HepG2 (cell line): Measurements from ENCODE around the gene AGAP1. TPM values are rescaled to one million over a fixed set of nuclear protein-coding genes. Genes with fewer than 3 reads are reported as not detected.

Experiments used
- ATAC-seq: fragments of 200-7000 bp; cut with Tn5 transposase; 3 replicates; pipeline ENCODE4 v1.9.1; 2020; ENCODE audit warnings: mild to moderate bottlenecking, moderate library complexity
- BruUV-seq: library from RNA; stranded (reverse); fragments of 400-500 nt; replicated peaks from 2 replicates; lab custom pipeline; 2021; lab: Mats Ljungman, UMichigan
- CTCF ChIA-PET: fragments of 300-600 bp; formaldehyde crosslinking; extraction: SDS; loops from one replicate; lab custom pipeline; 2021; ENCODE audit warnings: low total read pairs, inconsistent platforms, low intra/inter-chr PET ratio; lab: Yijun Ruan, JAX
- POLR2A ChIA-PET: fragments of 350-600 bp; sonication (Branson Sonifier 250); formaldehyde crosslinking; loops from one replicate; lab custom pipeline; 2020; ENCODE audit warnings: antibody characterized with exemption, inconsistent platforms; lab: Yijun Ruan, JAX
- DNase-seq: peaks from one replicate; pipeline ENCODE4 v3.0.0-alpha.2; 2015; ENCODE audit warnings: low spot score
- FAIRE-seq: peaks from 3 replicates; lab custom pipeline; 2011; peaks lifted over from hg19 to GRCh38; lab: Jason Lieb, UNC
- H2AFZ ChIP-seq: one replicate; pipeline ENCODE4 v1.6.1; 2011; ENCODE audit warnings: low read length, inconsistent platforms
- H3K27ac ChIP-seq: fragments of 300-600 bp; 3 replicates; pipeline ENCODE4 v1.8.0; 2011; ENCODE audit warnings: mixed run types, mild to moderate bottlenecking, mixed read lengths, low read length, inconsistent platforms; ENCODE audit not compliant: insufficient read depth; ENCODE audit errors: extremely low read length
- H3K27me3 ChIP-seq, 2 experiments: fragments of 200-600 bp in 1 of 2; 2 replicates in 1 of 2; 3 replicates in 1 of 2; pipeline versions ENCODE4 v1.6.0 to v1.8.0; 2011; ENCODE audit warnings: low read length in 2 of 2, mild to moderate bottlenecking in 2 of 2, moderate library complexity in 2 of 2, inconsistent platforms in 1 of 2; ENCODE audit not compliant: insufficient read depth in 2 of 2, control insufficient read depth in 1 of 2
- H3K36me3 ChIP-seq, 2 experiments: fragments of 200-600 bp in 1 of 2; replicated peaks in 1 of 2; 2 replicates in 1 of 2; 3 replicates in 1 of 2; pipeline versions ENCODE4 v1.5.1 to v1.8.0; 2011; ENCODE audit warnings: low read length in 2 of 2, inconsistent platforms in 1 of 2; ENCODE audit not compliant: insufficient read depth in 2 of 2, control insufficient read depth in 1 of 2
- H3K4me1 ChIP-seq: 2 replicates; pipeline ENCODE4 v1.5.1; 2012; ENCODE audit warnings: low read length, inconsistent platforms; ENCODE audit not compliant: insufficient read depth
- H3K4me2 ChIP-seq: 2 replicates; pipeline ENCODE4 v1.6.0; 2011; ENCODE audit warnings: low read depth, low read length, inconsistent platforms
- H3K4me3 ChIP-seq, 3 experiments: fragments of 200-600 bp in 1 of 3; sonication (generic), shearing (Covaris generic) in 1 of 3; replicated peaks in 1 of 3; 2 replicates each; pipeline ENCODE4 v1.5.1; 2011 to 2016; ENCODE audit warnings: low read length in 3 of 3, inconsistent platforms in 2 of 3, low read depth in 2 of 3, mild to moderate bottlenecking in 2 of 3, control low read depth in 1 of 3, mixed read lengths in 1 of 3; ENCODE audit not compliant: insufficient read depth in 1 of 3
- H3K79me2 ChIP-seq: one replicate; pipeline ENCODE4 v1.6.1; 2011; ENCODE audit warnings: low read length, inconsistent platforms; ENCODE audit not compliant: insufficient read depth
- H3K9ac ChIP-seq: 2 replicates; pipeline ENCODE4 v1.6.0; 2011; ENCODE audit warnings: mild to moderate bottlenecking, low read depth, low read length, inconsistent platforms; ENCODE audit not compliant: insufficient read depth
- H3K9me3 ChIP-seq: 2 replicates; pipeline ENCODE4 v1.5.1; 2012; ENCODE audit warnings: mild to moderate bottlenecking, low read length
- H4K20me1 ChIP-seq: 2 replicates; pipeline ENCODE4 v1.6.0; 2011; ENCODE audit warnings: inconsistent platforms, mild to moderate bottlenecking, low read length, moderate library complexity; ENCODE audit not compliant: insufficient read depth
- ARNT ChIP-seq: fragments of 450-650 bp; IDR thresholded peaks from 2 replicates; pipeline ENCODE4 v1.6.1; 2017
- CCAR2 ChIP-seq: fragments of 200-400 bp; formaldehyde crosslinking; optimal IDR thresholded peaks from 2 replicates; pipeline ENCODE3; 2018; ENCODE audit warnings: low read depth, mild to moderate bottlenecking, low read length, moderate library complexity
- HDAC1 ChIP-seq: sonication (generic); formaldehyde crosslinking; IDR thresholded peaks from 2 replicates; pipeline ENCODE4 v1.5.1; 2020; ENCODE audit warnings: mild to moderate bottlenecking, missing genetic modification reagents
- ZBTB38 ChIP-seq: sonication (generic); formaldehyde crosslinking; IDR thresholded peaks from 2 replicates; pipeline ENCODE4 v1.5.1; 2020; ENCODE audit warnings: mild to moderate bottlenecking, missing genetic modification reagents
- ZNF891 ChIP-seq: sonication (generic); formaldehyde crosslinking; IDR thresholded peaks from 2 replicates; pipeline ENCODE4 v1.5.0; 2020; ENCODE audit warnings: mild to moderate bottlenecking, missing genetic modification reagents
- WGBS: methylation state at CpG from one replicate; pipeline ENCODE4 v1.1.6; 2017; ENCODE audit warnings: low lambda C conversion rate; 5-methylcytosine and 5-hydroxymethylcytosine counted together
- in situ Hi-C: cut with HindIII; loops from 2 replicates; pipeline ENCODE4 v1.10.0; 2017; ENCODE audit warnings: low pct_unique_long_range_greater_than_20kb; ENCODE audit not compliant: extremely low pct_ligation_motif_present
- intact Hi-C: fragments of 100-400 bp; cut with micrococcal nuclease; formaldehyde crosslinking; loops from one replicate; pipeline ENCODE4 v1.10.0; 2022; ENCODE audit not compliant: unreplicated experiment
- polyA plus RNA-seq, 8 experiments: library from polyadenylated mRNA; depleted of rRNA in 3 of 8; stranded (reverse) in 7 of 8; unstranded in 1 of 8; fragments of >200 nt; fragmentation: Illumina TruSeq in 4 of 8; extraction: Trizol in 4 of 8; gene quantifications; 2 replicates each; pipeline versions ENCODE4 v1.2.1 to v1.2.3, GENCODE V29; 2011 to 2016; ENCODE audit warnings: low read depth in 4 of 8, missing spikeins in 1 of 8, mixed read lengths in 1 of 8; ENCODE audit not compliant: insufficient read depth in 1 of 8
- total RNA-seq, 5 experiments: library from RNA; depleted of rRNA; stranded (reverse); fragments of >200 nt; fragmentation: Illumina TruSeq; extraction: Trizol; gene quantifications; 2 replicates each; pipeline ENCODE4 v1.2.3, GENCODE V29; 2016; ENCODE audit warnings: low read depth in 1 of 5
- TF ChIP-seq, protein P1 (sequence below): sonication (generic); formaldehyde crosslinking; IDR thresholded peaks from 2 replicates; pipeline ENCODE4 v1.5.1; 2020; ENCODE audit warnings: mild to moderate bottlenecking, missing genetic modification reagents, moderate library complexity
- TF ChIP-seq, protein P2 (sequence below): sonication (generic); formaldehyde crosslinking; IDR thresholded peaks from 2 replicates; pipeline ENCODE4 v1.4.0; 2020; ENCODE audit warnings: missing genetic modification reagents

Gene AGAP1
- total and polyA plus RNA-seq, 2 of the 13 experiments (the other 11 are each of a cell fraction or from before 2014, with no cell fraction given) = 21.2 to 32.7 TPM

DNA sequence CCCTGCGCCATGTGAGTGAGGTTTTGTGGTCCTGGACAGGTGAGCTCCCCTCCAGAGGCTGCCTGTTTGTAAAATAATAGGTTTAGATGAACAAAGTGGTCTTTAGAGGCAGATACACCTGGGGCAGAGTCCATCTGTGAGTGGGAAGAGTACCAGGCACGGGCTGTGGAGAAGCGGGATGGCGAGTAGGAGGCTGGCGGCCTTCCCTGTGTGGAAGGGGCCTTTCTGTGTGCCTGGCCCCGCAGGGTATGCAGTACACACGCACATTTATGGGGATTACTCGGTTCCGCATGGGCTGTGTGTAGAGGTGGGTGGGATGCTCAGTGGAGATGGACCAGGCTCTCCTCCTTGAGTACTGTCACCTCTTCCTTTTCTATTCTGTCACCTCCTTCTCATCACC is 64.1 kb downstream of the AGAP1 start:
- H3K27me3 ChIP-seq = no peaks in the 10 kb centered on the region
- TF ChIP-seq ARNT (no peak), ZBTB38 (CRISPR knock-in tag) (peak; percentile 71), CCAR2 (no peak), HDAC1 (CRISPR knock-in tag) (no peak), ZNF891 (0 out of 2 replicates have a peak, but pooled peaks have one; percentile 31)
- TF ChIP-seq, protein P1, sequence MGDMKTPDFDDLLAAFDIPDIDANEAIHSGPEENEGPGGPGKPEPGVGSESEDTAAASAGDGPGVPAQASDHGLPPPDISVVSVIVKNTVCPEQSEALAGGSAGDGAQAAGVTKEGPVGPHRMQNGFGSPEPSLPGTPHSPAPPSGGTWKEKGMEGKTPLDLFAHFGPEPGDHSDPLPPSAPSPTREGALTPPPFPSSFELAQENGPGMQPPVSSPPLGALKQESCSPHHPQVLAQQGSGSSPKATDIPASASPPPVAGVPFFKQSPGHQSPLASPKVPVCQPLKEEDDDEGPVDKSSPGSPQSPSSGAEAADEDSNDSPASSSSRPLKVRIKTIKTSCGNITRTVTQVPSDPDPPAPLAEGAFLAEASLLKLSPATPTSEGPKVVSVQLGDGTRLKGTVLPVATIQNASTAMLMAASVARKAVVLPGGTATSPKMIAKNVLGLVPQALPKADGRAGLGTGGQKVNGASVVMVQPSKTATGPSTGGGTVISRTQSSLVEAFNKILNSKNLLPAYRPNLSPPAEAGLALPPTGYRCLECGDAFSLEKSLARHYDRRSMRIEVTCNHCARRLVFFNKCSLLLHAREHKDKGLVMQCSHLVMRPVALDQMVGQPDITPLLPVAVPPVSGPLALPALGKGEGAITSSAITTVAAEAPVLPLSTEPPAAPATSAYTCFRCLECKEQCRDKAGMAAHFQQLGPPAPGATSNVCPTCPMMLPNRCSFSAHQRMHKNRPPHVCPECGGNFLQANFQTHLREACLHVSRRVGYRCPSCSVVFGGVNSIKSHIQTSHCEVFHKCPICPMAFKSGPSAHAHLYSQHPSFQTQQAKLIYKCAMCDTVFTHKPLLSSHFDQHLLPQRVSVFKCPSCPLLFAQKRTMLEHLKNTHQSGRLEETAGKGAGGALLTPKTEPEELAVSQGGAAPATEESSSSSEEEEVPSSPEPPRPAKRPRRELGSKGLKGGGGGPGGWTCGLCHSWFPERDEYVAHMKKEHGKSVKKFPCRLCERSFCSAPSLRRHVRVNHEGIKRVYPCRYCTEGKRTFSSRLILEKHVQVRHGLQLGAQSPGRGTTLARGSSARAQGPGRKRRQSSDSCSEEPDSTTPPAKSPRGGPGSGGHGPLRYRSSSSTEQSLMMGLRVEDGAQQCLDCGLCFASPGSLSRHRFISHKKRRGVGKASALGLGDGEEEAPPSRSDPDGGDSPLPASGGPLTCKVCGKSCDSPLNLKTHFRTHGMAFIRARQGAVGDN (CRISPR knock-in tag) = 0 out of 2 replicates have a peak, but pooled peaks have one; percentile 12
- TF ChIP-seq, protein P2, sequence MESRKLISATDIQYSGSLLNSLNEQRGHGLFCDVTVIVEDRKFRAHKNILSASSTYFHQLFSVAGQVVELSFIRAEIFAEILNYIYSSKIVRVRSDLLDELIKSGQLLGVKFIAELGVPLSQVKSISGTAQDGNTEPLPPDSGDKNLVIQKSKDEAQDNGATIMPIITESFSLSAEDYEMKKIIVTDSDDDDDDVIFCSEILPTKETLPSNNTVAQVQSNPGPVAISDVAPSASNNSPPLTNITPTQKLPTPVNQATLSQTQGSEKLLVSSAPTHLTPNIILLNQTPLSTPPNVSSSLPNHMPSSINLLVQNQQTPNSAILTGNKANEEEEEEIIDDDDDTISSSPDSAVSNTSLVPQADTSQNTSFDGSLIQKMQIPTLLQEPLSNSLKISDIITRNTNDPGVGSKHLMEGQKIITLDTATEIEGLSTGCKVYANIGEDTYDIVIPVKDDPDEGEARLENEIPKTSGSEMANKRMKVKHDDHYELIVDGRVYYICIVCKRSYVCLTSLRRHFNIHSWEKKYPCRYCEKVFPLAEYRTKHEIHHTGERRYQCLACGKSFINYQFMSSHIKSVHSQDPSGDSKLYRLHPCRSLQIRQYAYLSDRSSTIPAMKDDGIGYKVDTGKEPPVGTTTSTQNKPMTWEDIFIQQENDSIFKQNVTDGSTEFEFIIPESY (CRISPR knock-in tag) = peak; percentile 86
- H3K27ac ChIP-seq = no peak overlapping the region
- in situ Hi-C loops (no loop called here), intact Hi-C loops (no loop called here)
- no peak overlapping the region for H3K9ac ChIP-seq
- H3K4me1 ChIP-seq = peaks cover 51% of the 10 kb centered on the region
- peaks cover 87% of the 10 kb centered on the region for H3K79me2 ChIP-seq
- no peaks in the 10 kb centered on the region for H3K36me3 ChIP-seq
- WGBS = 91% methylated on average over 7 of the region's 9 CpGs
- FAIRE-seq (no peak), DNase-seq (no peak), ATAC-seq (no peak)
- ChIA-PET CTCF (no interaction called here), POLR2A (no interaction called here)
- H3K9me3 ChIP-seq = no peaks in the 10 kb centered on the region
- H4K20me1 ChIP-seq = peaks cover 48% of the 10 kb centered on the region
- H3K4me3 ChIP-seq = no peak overlapping the region
- H2AFZ ChIP-seq = no peak overlapping the region
- no TSS peak for BruUV-seq
- no peak overlapping the region for H3K4me2 ChIP-seq
